GM18511 (cell line): Measurements from ENCODE around the gene PCNX1.
A peak's percentile ranks its signal among the peaks of the same experiment; 100 is the strongest.
"Not testable (repeated sequence)": the region's sequence is repeated elsewhere in the genome, so short reads cannot be mapped to it uniquely, and the experiment has no call there.

Experiments
- ATAC-seq: cut with Tn5 transposase; IDR thresholded peaks from one replicate; pipeline ENCODE4 v1.9.1; 2021; ENCODE audit warnings: mild to moderate bottlenecking, moderate library complexity; ENCODE audit not compliant: unreplicated experiment

Gene PCNX1

DNA sequence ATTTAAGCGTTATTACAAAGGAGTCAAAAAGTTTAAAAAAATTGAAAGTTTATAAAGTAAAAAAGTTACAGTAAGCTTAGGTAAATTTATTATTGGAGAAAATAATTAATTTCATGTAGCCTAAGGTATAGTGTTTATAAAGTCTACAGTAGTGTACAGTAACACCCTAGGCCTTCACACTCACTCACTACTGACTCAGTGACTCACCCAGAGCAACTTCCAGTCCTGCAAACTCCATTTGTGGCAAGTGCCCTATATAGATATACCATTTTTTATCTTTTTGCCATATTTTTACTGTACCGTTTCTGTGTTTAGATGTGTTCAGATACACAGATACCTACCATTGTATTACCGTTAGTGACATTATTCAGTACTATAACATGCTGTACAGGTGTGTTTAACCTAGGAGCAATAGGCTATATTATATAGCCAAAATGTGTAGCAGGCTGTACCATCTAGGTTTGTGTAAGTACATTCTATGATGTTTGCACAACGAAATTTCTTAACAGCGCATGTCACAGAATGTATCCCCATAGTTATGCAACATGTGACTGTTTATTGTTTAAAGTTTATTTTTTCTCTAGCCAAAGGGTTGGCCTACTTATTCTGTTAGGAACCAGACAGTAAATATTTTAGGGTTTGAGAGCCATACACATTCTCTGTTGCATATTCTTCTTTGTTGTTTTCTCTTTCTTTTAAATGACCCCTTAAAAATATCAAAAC is 155.5 kb downstream of the PCNX1 start:
- no peak for ATAC-seq

- ATAC-seq: no peak
These were observed 156.1 kb downstream of the PCNX1 start for GRCh38 chr14:71063351-71063750.

DNA sequence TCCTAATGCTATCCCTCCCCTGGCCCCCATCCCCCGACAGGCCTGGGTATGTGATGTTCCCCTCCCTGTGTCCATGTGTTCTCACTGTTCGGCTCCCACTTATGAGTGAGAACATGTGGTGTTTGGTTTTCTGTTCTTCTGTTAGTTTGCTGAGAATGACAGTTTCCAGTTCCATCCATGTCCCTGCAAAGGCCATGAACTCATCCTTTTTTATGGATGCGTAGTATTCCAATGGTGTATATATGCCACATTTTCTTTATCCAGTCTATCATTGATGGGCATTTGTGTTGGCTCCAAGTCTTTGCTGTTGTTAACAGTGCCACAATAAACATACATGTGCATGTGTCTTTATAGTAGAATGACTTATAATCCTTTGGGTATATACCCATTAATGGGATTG is 157.5 kb downstream of the PCNX1 start:
- not testable (repeated sequence) for ATAC-seq

DNA sequence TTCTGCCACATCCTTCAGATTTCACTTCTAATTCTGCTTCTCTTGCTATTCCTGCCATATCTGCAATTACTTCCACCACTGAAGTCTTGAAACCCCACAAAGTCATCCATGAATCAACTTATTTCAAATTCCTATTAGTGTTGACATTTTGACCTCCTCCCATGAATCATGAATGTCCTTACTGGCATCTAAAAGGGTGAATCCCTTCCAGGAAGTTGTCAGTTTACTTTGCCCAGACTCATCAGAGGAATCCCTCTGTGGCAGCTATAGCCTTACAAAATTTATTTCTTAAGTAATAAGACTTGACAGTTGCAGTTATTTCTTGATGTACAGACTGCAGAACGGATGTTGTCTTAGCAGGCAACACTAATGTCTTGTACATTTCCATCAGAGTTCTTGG is 162.9 kb downstream of the PCNX1 start:
- ATAC-seq: no peak

GRCh38 chr14:71071042-71071441 is 163.8 kb downstream of the PCNX1 start:
- no peak for ATAC-seq

GRCh38 chr14:71076462-71077092 is 169.3 kb downstream of the PCNX1 start:
- ATAC-seq: no peak

- no peak for ATAC-seq
These were observed 171.2 kb downstream of the PCNX1 start for GRCh38 chr14:71078500-71078899.

DNA sequence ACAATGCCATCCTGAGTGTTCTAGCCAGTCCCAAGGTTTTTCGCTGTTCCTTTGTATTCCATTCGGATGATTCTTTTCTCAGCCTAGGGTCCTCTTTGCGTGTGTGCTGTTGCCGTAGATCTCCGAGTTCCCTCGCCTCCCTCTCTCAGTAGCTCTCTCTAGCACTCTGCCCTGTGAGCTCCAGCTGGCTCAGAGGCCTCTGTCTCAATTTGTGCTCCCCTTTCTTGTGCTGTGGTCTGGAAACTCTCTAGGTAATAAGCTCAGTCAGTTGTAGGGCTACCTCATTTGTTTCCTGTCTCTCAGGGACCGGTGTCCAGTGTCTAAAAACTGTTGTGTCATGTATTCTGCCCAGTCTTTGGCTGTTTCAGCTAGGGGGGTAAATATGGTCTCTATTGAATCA is 179.3 kb downstream of the PCNX1 start:
- ATAC-seq: no peak

- ATAC-seq: no peak
These were observed 182.7 kb downstream of the PCNX1 start for GRCh38 chr14:71089971-71090370.

- peak; percentile 76 for ATAC-seq
These were observed 187.5 kb downstream of the PCNX1 start for GRCh38 chr14:71094722-71095121.

DNA sequence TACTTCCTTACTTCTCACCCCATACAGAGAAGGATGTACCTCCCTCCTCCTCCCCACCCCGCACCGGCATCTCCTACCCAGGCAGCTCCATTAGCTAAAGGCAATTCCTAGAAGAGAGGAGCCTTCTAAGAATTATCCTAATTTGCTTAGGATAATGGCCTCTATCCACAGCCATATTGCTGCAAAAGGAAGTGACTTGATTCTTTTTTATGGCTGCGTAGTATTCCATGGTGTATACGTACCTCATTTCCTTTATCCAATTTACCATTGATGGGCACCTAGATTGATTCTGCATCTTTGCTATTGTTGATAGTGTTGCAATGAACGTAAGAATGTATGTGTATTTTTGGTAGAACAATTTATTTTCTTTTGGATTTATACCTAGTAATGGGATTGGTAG is 189.7 kb downstream of the PCNX1 start:
- ATAC-seq: no peak

GRCh38 chr14:71103662-71104484 is 196.6 kb downstream of the PCNX1 start:
- no peak for ATAC-seq

GRCh38 chr14:71105177-71105576 is 197.9 kb downstream of the PCNX1 start:
- ATAC-seq: no peak

DNA sequence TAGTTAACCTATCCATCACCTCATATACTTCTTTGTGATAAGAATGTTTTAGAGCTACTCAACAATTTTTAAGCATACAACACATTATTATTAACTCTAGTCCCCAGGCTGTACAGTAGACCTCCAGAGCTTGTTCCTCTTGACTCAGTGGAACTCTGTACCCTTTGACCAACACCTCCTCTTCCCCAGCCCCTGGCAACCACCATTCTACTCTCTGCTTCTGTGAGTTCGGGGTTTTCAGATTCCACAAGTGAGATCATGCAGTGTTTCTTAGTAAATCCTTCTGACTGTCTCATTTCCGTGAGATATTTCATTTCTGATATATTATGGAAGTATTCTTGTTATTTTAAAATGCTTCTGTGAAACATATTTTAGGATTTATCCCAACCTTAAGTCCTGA is 200.7 kb downstream of the PCNX1 start:
- ATAC-seq: no peak

GRCh38 chr14:71108398-71109119 is 201.3 kb downstream of the PCNX1 start:
- no peak for ATAC-seq

- no peak for ATAC-seq
These were observed 206.1 kb downstream of the PCNX1 start for GRCh38 chr14:71113376-71113775.

DNA sequence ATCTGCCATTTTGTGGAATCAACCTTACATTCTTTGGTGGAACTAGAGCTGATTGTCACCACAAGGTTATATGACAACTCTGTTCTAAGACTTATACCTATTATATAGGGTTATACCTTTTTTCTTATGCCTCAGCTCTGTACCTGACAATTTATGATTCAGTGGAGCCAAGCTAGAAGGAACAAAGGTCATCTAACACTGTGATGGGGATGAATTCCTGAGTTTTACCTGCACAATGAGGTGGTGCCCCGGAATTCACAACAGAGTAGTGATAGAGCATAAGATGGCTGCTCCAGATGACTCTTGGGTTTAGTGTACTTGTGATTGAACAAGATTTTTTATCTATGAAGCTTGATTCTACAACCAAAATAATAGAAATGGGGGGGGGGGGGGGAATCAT is 207.3 kb downstream of the PCNX1 start:
- ATAC-seq: no peak

- ATAC-seq: no peak
These were observed 208.0 kb downstream of the PCNX1 start for GRCh38 chr14:71115306-71115705.

- ATAC-seq: no peak
These were observed 208.7 kb downstream of the PCNX1 start for GRCh38 chr14:71115821-71116567.

- peak; percentile 48 for ATAC-seq
These were observed 209.4 kb downstream of the PCNX1 start for GRCh38 chr14:71116568-71117122.
